Astrocyte of the spinal cord (primary cell): ENCODE data around the gene DNAJC5.
"Not testable (repeated sequence)": the region's sequence is repeated elsewhere in the genome, so short reads cannot be mapped to it uniquely, and the experiment has no call there.

ENCODE experiments used
- DNase-seq: peaks from one replicate; pipeline ENCODE4 v3.0.0; 2011; ENCODE audit warnings: low read depth, low spot score
- H3K4me3 ChIP-seq: 2 replicates; pipeline ENCODE4 v1.5.1; 2011; ENCODE audit warnings: low read depth, mild to moderate bottlenecking, low read length, moderate library complexity
- in situ Hi-C: cut with HindIII; loops from 2 replicates; pipeline ENCODE4 v1.10.0; 2017; ENCODE audit warnings: low sequenced_read_pairs
- TF ChIP-seq, protein P1 (sequence below): IDR thresholded peaks from 2 replicates; pipeline ENCODE4 v1.5.1; 2012; ENCODE audit warnings: low read depth, mild to moderate bottlenecking, low read length, inconsistent platforms

The DNAJC5 gene

DNA sequence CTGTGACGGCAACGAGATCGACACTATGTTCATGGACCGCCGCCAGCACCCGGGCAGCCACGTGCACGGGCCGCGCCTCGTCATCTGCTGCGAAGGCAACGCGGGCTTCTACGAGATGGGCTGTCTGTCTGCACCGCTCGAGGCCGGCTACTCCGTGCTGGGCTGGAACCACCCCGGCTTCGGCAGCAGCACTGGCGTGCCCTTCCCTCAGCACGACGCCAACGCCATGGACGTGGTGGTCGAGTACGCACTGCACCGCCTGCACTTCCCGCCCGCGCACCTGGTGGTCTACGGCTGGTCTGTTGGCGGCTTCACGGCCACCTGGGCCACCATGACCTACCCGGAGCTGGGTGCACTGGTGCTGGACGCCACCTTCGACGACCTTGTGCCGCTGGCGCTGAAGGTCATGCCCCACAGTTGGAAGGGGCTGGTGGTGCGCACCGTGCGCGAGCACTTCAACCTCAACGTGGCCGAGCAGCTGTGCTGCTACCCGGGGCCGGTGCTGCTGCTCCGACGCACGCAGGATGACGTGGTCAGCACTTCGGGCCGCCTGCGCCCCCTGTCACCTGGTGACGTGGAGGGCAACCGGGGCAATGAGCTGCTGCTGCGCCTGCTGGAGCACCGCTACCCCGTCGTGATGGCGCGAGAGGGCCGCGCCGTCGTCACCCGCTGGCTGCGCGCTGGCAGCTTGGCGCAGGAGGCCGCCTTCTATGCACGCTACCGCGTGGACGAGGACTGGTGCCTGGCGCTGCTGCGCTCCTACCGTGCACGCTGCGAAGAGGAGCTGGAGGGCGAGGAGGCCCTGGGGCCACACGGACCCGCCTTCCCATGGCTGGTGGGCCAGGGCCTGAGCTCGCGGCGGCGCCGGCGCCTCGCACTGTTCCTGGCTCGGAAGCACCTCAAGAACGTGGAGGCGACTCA is 32.7 kb upstream of the DNAJC5 start:
- no peak for DNase-seq
- in situ Hi-C loops, result no loop called here
- no peak overlapping the region for H3K4me3 ChIP-seq
- TF ChIP-seq, protein P1, sequence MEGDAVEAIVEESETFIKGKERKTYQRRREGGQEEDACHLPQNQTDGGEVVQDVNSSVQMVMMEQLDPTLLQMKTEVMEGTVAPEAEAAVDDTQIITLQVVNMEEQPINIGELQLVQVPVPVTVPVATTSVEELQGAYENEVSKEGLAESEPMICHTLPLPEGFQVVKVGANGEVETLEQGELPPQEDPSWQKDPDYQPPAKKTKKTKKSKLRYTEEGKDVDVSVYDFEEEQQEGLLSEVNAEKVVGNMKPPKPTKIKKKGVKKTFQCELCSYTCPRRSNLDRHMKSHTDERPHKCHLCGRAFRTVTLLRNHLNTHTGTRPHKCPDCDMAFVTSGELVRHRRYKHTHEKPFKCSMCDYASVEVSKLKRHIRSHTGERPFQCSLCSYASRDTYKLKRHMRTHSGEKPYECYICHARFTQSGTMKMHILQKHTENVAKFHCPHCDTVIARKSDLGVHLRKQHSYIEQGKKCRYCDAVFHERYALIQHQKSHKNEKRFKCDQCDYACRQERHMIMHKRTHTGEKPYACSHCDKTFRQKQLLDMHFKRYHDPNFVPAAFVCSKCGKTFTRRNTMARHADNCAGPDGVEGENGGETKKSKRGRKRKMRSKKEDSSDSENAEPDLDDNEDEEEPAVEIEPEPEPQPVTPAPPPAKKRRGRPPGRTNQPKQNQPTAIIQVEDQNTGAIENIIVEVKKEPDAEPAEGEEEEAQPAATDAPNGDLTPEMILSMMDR, result no peak

DNA sequence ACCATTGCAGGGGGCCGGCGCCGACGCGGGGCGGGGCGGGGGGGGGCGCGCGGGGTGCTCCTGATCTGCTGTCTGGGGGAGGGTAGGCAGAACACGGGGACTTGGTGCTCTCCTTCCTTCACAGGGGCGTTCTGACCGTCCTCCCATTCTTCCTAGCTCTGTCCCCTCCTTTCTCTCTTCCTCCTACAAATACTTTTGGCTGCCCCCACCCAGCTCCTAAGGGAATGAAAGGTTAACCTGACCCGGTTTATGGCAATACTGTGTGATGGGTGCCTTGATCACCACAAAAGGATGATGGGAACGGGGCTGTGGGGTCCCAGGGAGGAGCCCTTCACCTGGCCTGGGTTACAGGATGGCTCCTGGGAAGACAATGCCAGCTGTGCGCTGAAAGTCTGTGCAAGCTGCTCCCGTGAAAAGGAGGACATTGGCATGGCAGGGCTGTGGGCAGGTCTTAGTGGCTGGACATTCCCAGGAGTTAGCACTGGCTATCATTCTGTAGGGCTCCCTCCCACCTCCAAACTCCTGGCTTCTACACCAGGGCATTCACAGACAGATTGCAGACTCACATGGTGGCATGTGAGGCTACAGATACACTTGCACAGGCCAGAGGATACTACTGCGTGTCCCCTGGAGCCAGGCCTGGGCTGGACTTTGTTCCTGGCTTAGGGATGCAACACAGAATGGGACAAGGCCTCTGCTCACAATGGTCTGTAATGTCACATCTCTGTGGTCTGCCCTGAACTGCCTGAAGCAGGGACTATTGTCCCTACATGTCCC is 31.7 kb upstream of the DNAJC5 start:
- TF ChIP-seq, protein P1, result no peak
- in situ Hi-C loops, result no loop called here
- no peak for DNase-seq
- H3K4me3 ChIP-seq, result no peak overlapping the region

DNA sequence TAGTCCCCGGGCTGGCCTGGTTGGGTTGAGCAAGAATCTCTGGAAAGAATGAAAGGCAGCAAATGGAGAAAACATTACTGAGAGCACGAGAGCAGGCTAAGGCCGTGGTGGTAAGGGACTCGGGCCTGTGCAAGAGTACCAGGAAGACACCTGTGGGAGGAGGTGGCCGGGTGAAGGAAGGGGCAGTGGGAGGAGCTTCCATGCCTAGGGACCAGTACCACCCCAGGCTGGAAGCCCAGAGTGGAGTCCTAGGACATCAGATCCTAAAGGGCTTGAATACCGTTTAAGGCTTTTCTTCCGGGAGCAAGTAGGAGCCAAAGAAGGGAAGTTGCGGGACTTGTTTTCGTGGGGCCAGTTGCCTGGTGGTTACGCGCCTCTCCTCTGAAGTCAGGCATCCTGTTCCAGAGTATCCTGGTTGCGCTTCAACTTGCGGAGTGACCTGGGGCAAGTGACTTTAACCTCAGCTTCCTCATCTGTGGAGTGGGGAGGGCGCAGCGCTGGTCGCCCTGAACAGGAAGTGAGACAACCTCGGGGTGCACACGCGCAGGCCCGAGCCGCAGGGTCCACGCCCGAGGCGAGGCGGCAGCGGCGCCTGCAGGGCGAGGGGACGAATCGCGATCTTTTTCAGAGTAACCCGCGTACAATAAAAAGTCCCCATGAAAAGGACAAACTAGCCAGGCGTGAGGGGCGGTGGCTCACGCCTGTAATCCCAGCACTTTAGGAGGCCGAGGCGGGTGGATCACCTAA is 31.0 kb upstream of the DNAJC5 start:
- in situ Hi-C loops, result no loop called here
- H3K4me3 ChIP-seq, result peak overlapping the region; percentile 97
- TF ChIP-seq, protein P1, result peak; percentile 62
- peak; percentile 75 for DNase-seq

DNA sequence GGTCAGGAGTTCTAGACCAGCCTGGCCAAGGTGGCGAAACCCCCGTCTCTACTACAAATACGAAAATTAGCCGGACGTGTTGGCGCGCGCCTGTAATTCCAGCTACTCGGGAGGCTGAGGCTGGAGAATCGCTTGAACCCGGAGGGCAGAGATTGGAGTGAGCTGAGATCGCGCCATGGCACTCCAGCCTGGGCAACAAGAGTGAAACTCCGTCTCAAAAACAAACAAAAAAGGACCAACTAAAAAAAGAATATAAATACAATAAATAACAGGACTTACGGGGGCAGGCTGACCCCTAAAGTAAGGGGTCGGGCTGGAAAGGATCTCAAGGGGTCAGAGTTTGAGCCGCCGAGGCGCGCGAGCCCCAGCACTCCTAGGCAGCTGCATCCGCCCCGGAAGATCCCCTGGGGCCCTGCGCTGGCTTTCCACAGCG is 30.4 kb upstream of the DNAJC5 start:
- in situ Hi-C loops, result no loop called here
- TF ChIP-seq, protein P1, result no peak
- H3K4me3 ChIP-seq, result peak overlapping the region; percentile 97
- DNase-seq, result no peak

DNA sequence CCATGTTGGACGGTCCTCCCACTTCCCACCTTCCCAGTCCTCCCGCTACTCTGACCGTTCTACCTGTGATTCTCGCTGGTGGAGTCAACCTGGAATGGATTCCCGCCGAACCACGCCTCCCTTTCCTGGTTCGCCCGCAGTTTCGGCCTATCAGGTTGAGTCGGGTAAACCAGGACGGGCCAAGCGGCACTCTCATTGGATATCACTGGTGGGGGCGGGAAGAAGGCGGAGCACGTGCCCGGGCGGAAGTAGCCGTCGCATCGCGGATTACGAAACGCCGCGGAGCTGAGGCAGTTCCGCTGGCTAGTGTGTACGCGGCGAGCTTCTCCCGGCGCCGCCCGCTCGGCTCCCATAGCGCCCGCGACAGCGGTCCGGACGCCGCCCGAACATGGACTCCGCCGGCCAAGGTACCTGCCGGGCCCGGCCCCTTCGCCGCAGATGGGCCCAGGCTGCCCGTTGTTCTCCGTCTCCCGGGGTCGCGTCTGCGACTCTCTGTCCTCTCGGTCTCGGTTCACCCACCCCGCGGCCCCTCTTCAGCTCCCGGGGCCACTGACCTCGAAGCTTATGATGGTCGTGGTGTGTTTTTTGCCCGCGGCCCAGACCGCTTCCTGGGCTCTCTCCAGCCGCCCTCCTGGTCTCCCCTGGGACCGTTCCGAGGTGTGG is 29.8 kb upstream of the DNAJC5 start, which contains the start of gene TPD52L2:
TPD52L2 (plus strand) TSS at position 293 of the 663 bp plus-strand sequence; CDS start at position 389, 96 bp downstream.
- TF ChIP-seq, protein P1, result no peak
- DNase-seq, result peak; percentile 98
- peak within 1 kb of the TSS; percentile 97 for H3K4me3 ChIP-seq
- in situ Hi-C loops, result no loop called here

DNA sequence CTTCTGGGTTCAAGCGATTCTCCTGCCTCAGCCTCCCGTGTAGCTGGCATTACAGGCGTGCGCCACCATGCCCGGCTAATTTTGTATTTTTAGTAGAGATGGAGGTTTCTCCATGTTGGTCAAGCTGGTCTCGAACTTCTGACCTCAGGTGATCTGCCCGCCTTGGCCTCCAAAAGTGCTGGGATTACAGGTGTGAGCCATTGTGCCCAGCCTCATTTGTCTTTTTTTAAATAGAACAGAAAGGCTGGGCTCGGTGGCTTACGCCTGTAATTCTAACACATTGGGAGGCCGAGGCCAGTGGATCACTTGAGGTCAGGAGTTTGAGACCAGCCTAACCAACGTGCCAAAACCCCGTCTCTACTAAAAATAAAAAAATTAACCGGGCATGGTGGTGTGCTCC is 27.9 kb upstream of the DNAJC5 start:
- DNase-seq, H3K4me3 ChIP-seq, in situ Hi-C loops: not testable (repeated sequence)
